ENCODE results near the gene FES. TPM values are rescaled to one million over a fixed set of nuclear protein-coding genes. Genes with fewer than 3 reads are reported as not detected.
A peak's percentile ranks its signal among the peaks of the same experiment; 100 is the strongest.

Gene FES
- total RNA-seq, 4 donors from 2014 or later = 4.7 to 37.1 (median 20.5) TPM

DNA sequence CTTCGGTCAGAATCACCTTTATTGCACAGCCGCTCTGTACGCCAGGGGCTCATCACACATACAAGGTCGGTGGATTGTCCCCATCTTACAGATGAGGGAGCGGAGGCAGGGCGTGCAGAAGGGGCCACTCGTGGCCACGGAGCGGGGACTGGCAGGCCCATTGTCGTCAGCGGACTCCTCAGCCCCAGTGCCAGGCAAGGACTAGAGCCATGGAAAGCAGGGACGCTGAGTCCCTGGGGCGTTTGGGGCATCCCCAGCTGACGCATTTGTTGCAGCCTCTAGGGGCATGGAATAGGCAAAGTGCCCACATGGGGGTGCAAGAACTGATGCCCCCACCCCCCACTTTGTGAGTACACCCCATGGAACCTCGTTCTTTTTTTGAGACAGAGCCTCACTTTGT is 45.8 kb upstream of the FES start:
- TF ChIP-seq POLR2A (IDR thresholded peaks at IDR 0.05) (no peak), CTCF (IDR thresholded peaks at IDR 0.05) (no peak)
- no peaks in the 10 kb centered on the region for H3K27me3 ChIP-seq
- DNase-seq = no peak
- H3K27ac ChIP-seq = peak overlapping the region in 2 of 4 donors; percentile 38 to 39
- no peak overlapping the region for H3K4me3 ChIP-seq
- peaks cover 3 to 35% (median 21%) of the 10 kb centered on the region in 4 donors for H3K4me1 ChIP-seq
- H3K9me3 ChIP-seq = no peaks in the 10 kb centered on the region
- no peaks in the 10 kb centered on the region for H3K36me3 ChIP-seq

GRCh38 chr15:90839187-90840071 is 44.9 kb upstream of the FES start:
- H3K27ac ChIP-seq = peak overlapping the region; percentile 69 to 87 (median 78)
- peak overlapping the region; percentile 15 to 47 (median 27) for H3K4me3 ChIP-seq
- H3K9me3 ChIP-seq = no peaks in the 10 kb centered on the region
- H3K27me3 ChIP-seq = no peaks in the 10 kb centered on the region
- peak; percentile 56 to 80 (median 73) for DNase-seq
- no peaks in the 10 kb centered on the region for H3K36me3 ChIP-seq
- H3K4me1 ChIP-seq = peaks cover 3 to 35% (median 21%) of the 10 kb centered on the region in 4 donors
- TF ChIP-seq CTCF (IDR thresholded peaks at IDR 0.05) (no peak), POLR2A (IDR thresholded peaks at IDR 0.05) (peak; percentile 70 to 83)

- H3K27me3 ChIP-seq = no peaks in the 10 kb centered on the region
- peak overlapping the region in 2 of 4 donors; percentile 36 to 47 for H3K4me3 ChIP-seq
- H3K36me3 ChIP-seq = no peaks in the 10 kb centered on the region
- no peaks in the 10 kb centered on the region for H3K9me3 ChIP-seq
- peaks cover 3 to 35% (median 21%) of the 10 kb centered on the region in 4 donors for H3K4me1 ChIP-seq
- peak overlapping the region; percentile 69 to 87 (median 78) for H3K27ac ChIP-seq
- no peak for DNase-seq
- no peak for TF ChIP-seq CTCF (IDR thresholded peaks at IDR 0.05)
- TF ChIP-seq POLR2A (IDR thresholded peaks at IDR 0.05) = no peak
Observed at GRCh38 chr15:90840157-90840855, 44.0 kb upstream of the FES start.

DNA sequence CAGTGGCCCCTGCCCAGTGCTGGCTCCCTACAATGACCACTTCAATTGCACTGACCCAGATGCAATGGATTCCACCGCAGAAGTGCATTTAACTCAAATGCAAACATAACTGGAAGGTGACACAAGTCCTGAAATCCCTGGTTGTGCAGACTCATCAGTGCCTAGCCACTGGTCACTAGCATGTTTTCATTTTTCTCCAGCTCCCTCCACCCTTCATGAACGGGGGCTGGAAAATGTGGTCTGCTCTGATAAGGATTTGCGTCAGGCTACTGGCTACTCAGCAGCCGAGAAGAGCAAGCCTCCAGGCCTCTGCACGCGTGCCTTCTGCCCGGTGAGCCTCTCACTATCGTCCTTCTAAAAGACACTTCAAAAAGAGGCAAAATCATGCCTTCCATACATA is 43.4 kb upstream of the FES start:
- DNase-seq = no peak
- Histone ChIP-seq H3K9me3 (no peaks in the 10 kb centered on the region), H3K4me1 (peaks cover 3 to 31% (median 21%) of the 10 kb centered on the region in 4 donors), H3K27me3 (no peaks in the 10 kb centered on the region), H3K27ac (no peak overlapping the region), H3K4me3 (no peak overlapping the region), H3K36me3 (no peaks in the 10 kb centered on the region)
- no peak for TF ChIP-seq POLR2A (IDR thresholded peaks at IDR 0.05)
- no peak for TF ChIP-seq CTCF (IDR thresholded peaks at IDR 0.05)

- no peak for TF ChIP-seq CTCF (IDR thresholded peaks at IDR 0.05)
- no peak for TF ChIP-seq POLR2A (IDR thresholded peaks at IDR 0.05)
- Histone ChIP-seq H3K4me1 (peaks cover 0 to 5% (median 3%) of the 10 kb centered on the region in 4 donors), H3K4me3 (no peak overlapping the region), H3K36me3 (no peaks in the 10 kb centered on the region), H3K27me3 (no peaks in the 10 kb centered on the region), H3K27ac (peak overlapping the region in 1 of 4 donors; percentile 44), H3K9me3 (no peaks in the 10 kb centered on the region)
- DNase-seq = no peak
Observed at GRCh38 chr15:90844696-90845095, 39.6 kb upstream of the FES start.

Data from Peyer's patch (tissue), 4 donors.